Esophagus (tissue), 2 donors: ENCODE measurements around the gene TUBA1A. TPM values are rescaled to one million over a fixed set of nuclear protein-coding genes. Genes with fewer than 3 reads are reported as not detected.
"Not testable (repeated sequence)": the region's sequence is repeated elsewhere in the genome, so short reads cannot be mapped to it uniquely, and the experiment has no call there.

Experiments
- H3K27ac ChIP-seq, 2 donors: one replicate each; pipeline ENCODE4 v1.5.1; 2013; ENCODE audit warnings: low read depth in 2 of 2, mild to moderate bottlenecking in 2 of 2, inconsistent platforms in 1 of 2, low read length in 1 of 2, moderate library complexity in 1 of 2
- H3K27me3 ChIP-seq, 2 donors: one replicate each; pipeline ENCODE4 v1.6.1; 2013; ENCODE audit warnings: low read length in 2 of 2, control low read depth in 1 of 2, mild to moderate bottlenecking in 1 of 2; ENCODE audit not compliant: insufficient read depth in 2 of 2, control insufficient read depth in 1 of 2
- H3K36me3 ChIP-seq, 2 donors: one replicate each; pipeline ENCODE4 v1.6.1; 2013; ENCODE audit warnings: low read length in 1 of 2; ENCODE audit not compliant: control insufficient read depth in 2 of 2, insufficient read depth in 2 of 2
- H3K4me1 ChIP-seq, 2 donors: one replicate each; pipeline ENCODE4 v1.6.1; 2013; ENCODE audit warnings: low read length in 1 of 2; ENCODE audit not compliant: control insufficient read depth in 2 of 2, insufficient read depth in 2 of 2
- H3K4me3 ChIP-seq, 2 donors: one replicate each; pipeline ENCODE4 v1.5.1; 2013; ENCODE audit warnings: low read length in 2 of 2, mild to moderate bottlenecking in 2 of 2, low read depth in 1 of 2, moderate library complexity in 1 of 2
- H3K9me3 ChIP-seq, 2 donors: one replicate each; pipeline ENCODE4 v1.6.1; 2013; ENCODE audit warnings: mild to moderate bottlenecking in 2 of 2, low read depth in 1 of 2, low read length in 1 of 2, moderate library complexity in 1 of 2; ENCODE audit not compliant: control insufficient read depth in 2 of 2, insufficient read depth in 1 of 2
- WGBS, 2 donors: extraction: QIAGEN DNeasy Blood & Tissue Kit; methylation state at CpG; one replicate each; pipeline ENCODE4 v1.1.7; 2013; 5-methylcytosine and 5-hydroxymethylcytosine counted together
- polyA plus RNA-seq, 2 donors: library from polyadenylated mRNA; stranded (reverse); fragments of 200-250 nt; gene quantifications; one replicate each; pipeline ENCODE4 v1.2.3, GENCODE V29; 2013
- donor health status: healthy with polysubstance abuse.
- donor health status: Bipolar disorder and iron deficiency.

The TUBA1A gene
- polyA plus RNA-seq, 2 donors: 19.6 to 74.9 TPM

DNA sequence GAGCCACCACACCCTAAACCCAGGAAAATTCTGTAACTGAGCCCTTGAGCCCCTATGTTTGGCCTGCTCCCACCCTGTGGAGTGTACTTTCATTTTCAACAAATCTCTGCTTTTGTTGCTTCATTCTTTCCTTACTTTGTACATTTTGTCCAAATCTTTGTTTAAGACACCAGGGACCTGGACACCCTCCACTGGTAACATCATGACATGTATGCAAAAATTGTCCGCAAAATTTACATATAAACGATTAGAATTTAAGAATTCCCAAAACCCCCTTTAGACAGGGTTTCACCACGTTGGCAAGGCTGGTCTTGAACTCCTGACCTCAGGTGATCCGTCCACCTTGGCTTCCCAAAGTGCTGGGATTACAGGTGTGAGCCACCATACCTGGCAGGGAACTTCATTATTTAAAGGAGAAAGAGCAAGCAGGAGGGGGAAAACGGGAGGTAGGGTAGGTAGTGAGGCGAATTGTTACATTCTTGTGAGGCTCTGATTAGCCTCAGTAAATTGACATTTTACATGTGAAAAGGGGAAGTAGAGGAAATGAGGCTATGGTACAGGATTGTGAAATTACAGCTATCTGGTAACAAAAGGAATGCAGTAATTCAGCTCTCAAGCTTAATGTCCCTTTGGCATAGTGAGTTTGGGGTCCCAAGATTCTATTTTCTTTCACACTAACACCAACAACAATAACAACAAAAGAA is 27.6 kb downstream of the TUBA1A start:
- WGBS, 2 donors: 72 to 73% methylated on average over 6 of the region's 6 CpGs
- Histone ChIP-seq H3K9me3 (no peaks in the 10 kb centered on the region), H3K27me3 (no peaks in the 10 kb centered on the region), H3K4me3 (no peak overlapping the region), H3K4me1 (no peaks in the 10 kb centered on the region), H3K27ac (no peak overlapping the region), H3K36me3 (no peaks in the 10 kb centered on the region)

DNA sequence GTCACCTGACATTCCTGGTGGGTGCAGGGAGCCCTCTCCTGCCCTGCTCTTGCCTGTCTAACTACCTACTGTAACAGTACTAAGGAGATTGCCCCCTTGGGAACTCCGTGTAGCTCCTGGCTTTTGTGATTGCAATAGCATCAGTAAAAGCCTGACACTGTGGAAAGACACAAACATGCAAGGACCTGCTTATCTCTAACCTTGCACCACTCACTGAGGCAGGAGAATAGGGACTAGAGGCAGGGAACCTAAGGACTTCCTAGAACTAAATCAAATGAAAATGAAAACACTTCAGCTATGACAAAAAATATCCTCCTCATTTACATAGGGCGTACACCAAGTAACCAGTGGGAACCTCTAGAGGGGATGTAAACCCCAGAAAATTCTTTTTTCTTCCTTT is 28.5 kb downstream of the TUBA1A start:
- Histone ChIP-seq H3K4me1 (no peaks in the 10 kb centered on the region), H3K27ac (no peak overlapping the region), H3K36me3 (no peaks in the 10 kb centered on the region), H3K4me3 (no peak overlapping the region), H3K27me3 (no peaks in the 10 kb centered on the region), H3K9me3 (no peaks in the 10 kb centered on the region)
- WGBS, 2 donors: 77 to 88% methylated on average over 2 of the region's 2 CpGs

DNA sequence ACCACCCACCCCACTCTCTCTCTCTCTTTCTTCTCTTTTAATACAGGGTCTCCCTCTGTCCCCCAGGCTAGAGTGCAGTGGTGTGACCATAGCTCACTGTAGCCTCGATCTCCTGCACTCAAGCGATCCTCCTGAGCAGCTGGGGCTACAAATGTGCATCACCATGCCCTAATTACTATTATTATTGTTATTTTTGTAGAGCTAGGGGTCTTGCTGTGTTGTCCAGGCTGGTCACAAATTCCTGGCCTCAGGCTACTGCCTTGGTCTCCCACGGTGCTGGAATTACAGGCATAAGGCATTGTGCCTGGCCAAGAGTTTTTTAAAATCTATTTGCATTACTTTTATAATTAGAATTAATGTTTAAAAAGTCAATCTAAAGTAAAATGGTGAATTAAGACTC is 34.7 kb downstream of the TUBA1A start:
- Histone ChIP-seq H3K9me3 (no peaks in the 10 kb centered on the region), H3K4me1 (no peaks in the 10 kb centered on the region), H3K27ac (no peak overlapping the region), H3K4me3 (no peak overlapping the region), H3K27me3 (no peaks in the 10 kb centered on the region), H3K36me3 (no peaks in the 10 kb centered on the region)
- WGBS, 2 donors: 74 to 83% methylated on average over 3 of the region's 3 CpGs

DNA sequence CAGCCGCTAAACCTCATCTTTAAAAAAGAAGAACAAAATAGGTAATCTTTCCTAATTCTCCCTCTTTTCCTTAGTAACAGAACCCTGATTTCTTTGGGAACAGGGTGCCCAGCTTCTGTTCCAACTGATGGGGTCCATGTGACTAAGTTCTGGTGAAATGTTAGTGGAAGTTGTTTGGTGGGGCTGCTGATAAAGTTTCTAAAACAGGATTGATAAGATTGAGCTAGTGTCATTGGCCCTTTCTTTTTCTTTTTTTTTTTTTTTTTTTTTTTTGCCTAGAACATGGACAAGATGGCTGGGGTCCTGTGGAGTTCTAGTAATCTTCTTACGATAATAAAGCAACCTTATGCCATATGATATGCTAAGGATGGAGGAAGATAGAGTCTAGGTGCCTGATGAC is 41.5 kb downstream of the TUBA1A start:
- H3K27me3 ChIP-seq: no peaks in the 10 kb centered on the region
- H3K36me3 ChIP-seq: no peaks in the 10 kb centered on the region
- no peak overlapping the region for H3K4me3 ChIP-seq
- H3K4me1 ChIP-seq: no peaks in the 10 kb centered on the region
- no peak overlapping the region for H3K27ac ChIP-seq
- WGBS, 2 donors: 89 to 97% methylated on average over 2 of the region's 2 CpGs
- no peaks in the 10 kb centered on the region for H3K9me3 ChIP-seq

DNA sequence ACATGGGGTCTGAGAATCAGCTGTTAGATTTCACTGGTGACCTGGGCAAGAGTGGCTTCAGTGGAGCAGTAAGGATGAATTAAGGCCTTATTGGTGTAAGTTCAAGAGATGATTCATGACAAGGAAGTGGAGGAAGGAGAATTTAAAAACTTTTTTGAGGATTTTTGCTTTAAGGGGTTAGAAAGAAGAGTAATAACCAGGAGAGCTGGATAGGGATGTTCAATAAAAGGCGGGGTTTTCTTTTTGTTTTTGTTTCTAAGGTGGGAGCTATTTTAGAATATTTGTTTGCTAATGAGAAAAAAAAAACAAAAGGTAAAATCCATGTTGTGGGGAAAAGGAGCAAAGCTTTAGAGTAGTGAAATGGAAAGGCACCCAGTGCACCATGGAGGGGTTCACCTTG is 42.5 kb downstream of the TUBA1A start:
- Histone ChIP-seq H3K27me3 (no peaks in the 10 kb centered on the region), H3K36me3 (no peaks in the 10 kb centered on the region), H3K4me1 (no peaks in the 10 kb centered on the region), H3K27ac (no peak overlapping the region), H3K4me3 (no peak overlapping the region), H3K9me3 (no peaks in the 10 kb centered on the region)
- WGBS, 2 donors: 95 to 100% methylated on average over 1 of the region's 1 CpG

DNA sequence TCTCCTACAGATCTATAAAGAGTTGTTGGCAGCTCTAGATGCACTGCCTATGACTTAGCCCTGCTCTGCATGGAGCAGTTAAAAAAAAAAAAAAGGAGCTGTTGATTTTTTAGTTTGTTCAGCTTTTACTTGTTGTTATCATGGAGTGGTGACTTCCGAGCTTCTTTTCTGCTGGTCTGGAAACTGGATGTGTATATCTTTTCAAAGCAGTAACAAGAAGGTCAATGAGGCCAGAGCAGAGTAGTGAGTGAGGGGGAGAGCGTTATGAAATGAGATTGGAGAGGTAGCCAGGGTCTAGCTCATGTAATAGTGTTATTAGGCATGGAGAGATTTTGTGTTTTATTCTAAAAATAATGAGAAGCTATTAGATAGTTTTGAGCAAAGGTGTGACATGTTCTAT is 44.5 kb downstream of the TUBA1A start:
- H3K27ac ChIP-seq: no peak overlapping the region
- H3K9me3 ChIP-seq: no peaks in the 10 kb centered on the region
- no peaks in the 10 kb centered on the region for H3K27me3 ChIP-seq
- no peaks in the 10 kb centered on the region for H3K36me3 ChIP-seq
- no peak overlapping the region for H3K4me3 ChIP-seq
- H3K4me1 ChIP-seq: no peaks in the 10 kb centered on the region
- 91% methylated on average over 2 of the region's 2 CpGs for WGBS, 2 donors

DNA sequence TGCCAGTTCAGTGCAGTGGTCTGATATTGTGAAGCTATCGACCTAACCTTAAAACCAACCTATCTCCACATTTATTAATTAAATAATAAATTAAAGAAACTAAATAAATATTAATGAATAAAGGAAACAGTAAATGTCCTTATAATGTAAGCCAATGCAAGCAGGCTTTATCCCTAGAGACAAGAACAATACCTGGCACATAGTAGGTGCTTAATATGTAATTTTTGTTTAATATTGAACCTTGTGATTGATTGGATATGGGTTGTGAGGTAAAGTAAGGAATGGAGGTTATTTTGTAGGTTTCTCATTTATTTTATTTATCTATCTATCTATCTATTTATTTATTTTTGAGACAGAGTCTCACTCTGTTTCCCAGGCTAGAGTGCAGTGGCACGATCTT is 49.9 kb downstream of the TUBA1A start:
- H3K9me3 ChIP-seq: no peaks in the 10 kb centered on the region
- H3K4me3 ChIP-seq: no peak overlapping the region
- no peaks in the 10 kb centered on the region for H3K27me3 ChIP-seq
- H3K27ac ChIP-seq: no peak overlapping the region
- WGBS, 2 donors: 89 to 94% methylated on average over 2 of the region's 2 CpGs
- no peaks in the 10 kb centered on the region for H3K4me1 ChIP-seq
- H3K36me3 ChIP-seq: no peaks in the 10 kb centered on the region

DNA sequence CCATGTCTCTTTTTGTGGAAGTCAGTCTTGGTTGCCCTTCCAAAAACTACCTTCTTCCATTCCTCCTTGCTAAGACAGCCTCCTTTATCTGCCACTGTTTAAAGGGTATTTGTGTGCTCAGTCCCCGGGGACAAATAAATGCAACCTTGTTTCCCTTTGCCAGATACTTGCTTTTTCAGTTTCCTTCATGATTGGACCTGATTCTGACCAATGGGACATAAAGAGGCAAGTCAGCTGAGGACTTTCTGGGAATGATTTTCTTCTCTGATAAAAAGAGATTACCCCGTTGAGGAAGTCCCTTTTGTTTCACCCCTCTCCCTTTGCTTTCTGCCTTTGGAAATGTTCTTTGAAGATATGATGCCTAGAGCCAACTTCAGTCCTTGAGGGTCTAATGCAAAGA is 50.3 kb downstream of the TUBA1A start:
- WGBS, 2 donors: 54 to 55% methylated on average over 2 of the region's 2 CpGs
- no peaks in the 10 kb centered on the region for H3K36me3 ChIP-seq
- no peak overlapping the region for H3K4me3 ChIP-seq
- H3K27me3 ChIP-seq: no peaks in the 10 kb centered on the region
- H3K4me1 ChIP-seq: no peaks in the 10 kb centered on the region
- H3K27ac ChIP-seq: no peak overlapping the region
- no peaks in the 10 kb centered on the region for H3K9me3 ChIP-seq

DNA sequence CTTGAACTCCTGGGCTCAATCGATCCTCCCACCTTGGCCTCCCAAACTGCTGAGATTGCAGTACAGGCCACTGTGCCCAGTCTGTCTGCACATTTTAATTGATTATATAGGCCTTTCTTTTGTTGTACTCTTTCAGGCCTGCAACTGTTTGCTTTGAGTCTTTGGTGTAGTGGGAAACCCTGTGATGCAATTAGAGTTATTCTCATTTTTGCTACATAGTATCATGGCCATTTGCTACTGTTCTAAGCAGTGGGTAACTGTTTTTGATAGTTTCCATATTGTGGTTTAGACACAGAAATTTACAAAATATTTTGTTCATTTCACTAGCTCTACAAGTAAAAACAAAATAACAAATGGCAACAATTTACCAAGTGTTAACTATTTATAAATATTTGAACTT is 51.4 kb downstream of the TUBA1A start:
- 94 to 100% methylated on average over 1 of the region's 1 CpG for WGBS, 2 donors
- Histone ChIP-seq H3K36me3 (no peaks in the 10 kb centered on the region), H3K4me1 (no peaks in the 10 kb centered on the region)

DNA sequence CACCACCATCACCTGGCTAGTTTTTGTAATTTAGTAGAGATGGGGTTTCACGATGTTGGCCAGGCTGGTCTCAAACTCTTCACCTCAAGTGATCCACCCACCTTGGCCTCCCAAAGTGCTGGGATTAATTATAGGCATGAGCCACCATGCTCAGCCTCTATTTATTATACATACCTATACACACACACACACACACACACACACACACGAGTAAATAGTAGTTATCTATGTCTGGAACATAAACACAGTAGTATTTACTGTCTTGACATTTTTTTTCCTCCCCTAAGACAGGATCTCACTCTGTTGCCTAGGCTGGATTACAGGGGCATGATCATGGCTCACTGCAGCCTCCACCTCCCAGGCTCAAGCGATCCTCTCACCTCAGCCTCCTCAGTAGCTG is 51.9 kb downstream of the TUBA1A start:
- WGBS, 2 donors: 90 to 91% methylated on average over 3 of the region's 3 CpGs

More for the DNA sequence above, 51.4 kb downstream of the TUBA1A start:
- H3K4me3 ChIP-seq: no peak overlapping the region
- no peak overlapping the region for H3K27ac ChIP-seq
- H3K9me3 ChIP-seq: no peaks in the 10 kb centered on the region
- no peaks in the 10 kb centered on the region for H3K27me3 ChIP-seq

More for the DNA sequence above, 51.9 kb downstream of the TUBA1A start:
- H3K4me1 ChIP-seq, H3K27me3 ChIP-seq, H3K36me3 ChIP-seq, H3K27ac ChIP-seq, H3K9me3 ChIP-seq, H3K4me3 ChIP-seq: not testable (repeated sequence)
